Natural killer cell treated with Interleukin-12 subunit alpha and Interleukin-12 subunit beta and Interleukin-15 and Interleukin-18, amount 100 ng/mL, for 72 hours (primary cell): ENCODE data around the gene PHF24. TPM values are rescaled to one million over a fixed set of nuclear protein-coding genes. Genes with fewer than 3 reads are reported as not detected.
A peak's percentile ranks its signal among the peaks of the same experiment; 100 is the strongest.

Source experiments
- ATAC-seq, 2 donors: fragments of 150-1000 bp; cut with Tn5 transposase in 1 of 2; sonication (Bioruptor Pico), chemical (Tn5 transposase) in 1 of 2; 2 replicates each; pipeline ENCODE4 v1.10.0; 2021
- DNase-seq: peaks from one replicate; pipeline ENCODE4 v3.0.0; 2022; ENCODE audit warnings: low spot score
- H3K27ac Mint-ChIP-seq, 2 donors: 1 replicate in 1 of 2; 2 replicates in 1 of 2; pipeline ENCODE4 v1.8.0; 2022; ENCODE audit warnings: mixed read lengths in 2 of 2, mild to moderate bottlenecking in 1 of 2, moderate library complexity in 1 of 2
- H3K27me3 Mint-ChIP-seq, 2 donors: 1 replicate in 1 of 2; 2 replicates in 1 of 2; pipeline ENCODE4 v1.8.0; 2022; ENCODE audit warnings: mixed read lengths in 2 of 2
- H3K36me3 Mint-ChIP-seq: one replicate; pipeline ENCODE4 v1.8.0; 2022; ENCODE audit warnings: mixed read lengths
- H3K4me1 Mint-ChIP-seq, 2 donors: 1 replicate in 1 of 2; 2 replicates in 1 of 2; pipeline ENCODE4 v1.8.0; 2022; ENCODE audit warnings: low read depth in 2 of 2, mixed read lengths in 2 of 2, mild to moderate bottlenecking in 1 of 2
- H3K4me3 Mint-ChIP-seq: one replicate; pipeline ENCODE4 v1.8.0; 2022; ENCODE audit warnings: mixed read lengths
- H3K9me3 Mint-ChIP-seq: 2 replicates; pipeline ENCODE4 v1.8.0; 2022; ENCODE audit warnings: mixed read lengths
- total RNA-seq, 2 donors: library from RNA; stranded (reverse); gene quantifications; one replicate each; pipeline ENCODE4 v1.2.3, GENCODE V29; 2022

Gene PHF24
- total RNA-seq, 2 donors from 2014 or later = not detected

- ATAC-seq = no peak
- Mint-ChIP-seq H3K9me3 (no peaks in the 10 kb centered on the region), H3K4me1 (peaks cover 0 to 3% of the 10 kb centered on the region in 2 donors), H3K27me3 (peaks cover 50 to 68% of the 10 kb centered on the region in 2 donors), H3K27ac (no peak overlapping the region), H3K36me3 (no peaks in the 10 kb centered on the region), H3K4me3 (no peak overlapping the region)
- no peak for DNase-seq
Observed at GRCh38 chr9:34963552-34963951, 5.5 kb downstream of the PHF24 start.

- Mint-ChIP-seq H3K4me3 (no peak overlapping the region), H3K27ac (no peak overlapping the region), H3K27me3 (peaks cover 43 to 64% of the 10 kb centered on the region in 2 donors), H3K36me3 (no peaks in the 10 kb centered on the region), H3K9me3 (no peaks in the 10 kb centered on the region), H3K4me1 (peaks cover 0 to 3% of the 10 kb centered on the region in 2 donors)
- DNase-seq (no peak), ATAC-seq (no peak)
Observed at GRCh38 chr9:34964458-34964857, 6.4 kb downstream of the PHF24 start.

GRCh38 chr9:34971146-34971811, 13.2 kb downstream of the PHF24 start:
- Mint-ChIP-seq H3K27me3 (peaks cover 22 to 43% of the 10 kb centered on the region in 2 donors), H3K27ac (no peak overlapping the region), H3K4me3 (no peak overlapping the region), H3K4me1 (no peaks in the 10 kb centered on the region), H3K9me3 (no peaks in the 10 kb centered on the region), H3K36me3 (no peaks in the 10 kb centered on the region)
- ATAC-seq = no peak
- DNase-seq = no peak

- no peak overlapping the region for H3K27ac Mint-ChIP-seq
- no peaks in the 10 kb centered on the region for H3K4me1 Mint-ChIP-seq
- no peaks in the 10 kb centered on the region for H3K9me3 Mint-ChIP-seq
- peaks cover 15 to 21% of the 10 kb centered on the region in 2 donors for H3K27me3 Mint-ChIP-seq
- H3K36me3 Mint-ChIP-seq = no peaks in the 10 kb centered on the region
- H3K4me3 Mint-ChIP-seq = no peak overlapping the region
- DNase-seq (no peak), ATAC-seq (no peak)
Observed at GRCh38 chr9:34974664-34975063, 16.6 kb downstream of the PHF24 start.

DNA sequence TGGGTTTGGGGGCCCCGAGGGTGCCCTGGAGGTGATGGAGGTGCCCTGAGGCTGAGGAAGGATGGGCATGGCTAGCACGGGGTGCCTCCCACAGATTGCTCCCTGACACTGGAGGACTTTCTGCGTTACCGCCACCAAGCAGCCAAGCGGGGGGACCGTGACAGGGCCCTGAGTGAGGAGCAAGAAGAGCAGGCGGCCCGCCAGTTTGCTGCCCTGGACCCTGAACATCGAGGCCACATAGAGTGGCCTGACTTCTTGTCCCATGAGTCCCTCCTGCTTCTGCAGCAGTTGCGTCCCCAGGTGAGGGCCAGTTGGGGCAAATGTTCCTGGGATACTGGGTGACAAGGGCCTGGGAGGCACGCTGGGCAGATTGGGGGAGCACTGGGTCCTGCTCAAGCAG, 18.4 kb downstream of the PHF24 start:
- Mint-ChIP-seq H3K36me3 (no peaks in the 10 kb centered on the region), H3K27me3 (peaks cover 13 to 17% of the 10 kb centered on the region in 2 donors), H3K27ac (no peak overlapping the region), H3K4me1 (no peaks in the 10 kb centered on the region), H3K9me3 (no peaks in the 10 kb centered on the region), H3K4me3 (no peak overlapping the region)
- DNase-seq (no peak), ATAC-seq (no peak)

DNA sequence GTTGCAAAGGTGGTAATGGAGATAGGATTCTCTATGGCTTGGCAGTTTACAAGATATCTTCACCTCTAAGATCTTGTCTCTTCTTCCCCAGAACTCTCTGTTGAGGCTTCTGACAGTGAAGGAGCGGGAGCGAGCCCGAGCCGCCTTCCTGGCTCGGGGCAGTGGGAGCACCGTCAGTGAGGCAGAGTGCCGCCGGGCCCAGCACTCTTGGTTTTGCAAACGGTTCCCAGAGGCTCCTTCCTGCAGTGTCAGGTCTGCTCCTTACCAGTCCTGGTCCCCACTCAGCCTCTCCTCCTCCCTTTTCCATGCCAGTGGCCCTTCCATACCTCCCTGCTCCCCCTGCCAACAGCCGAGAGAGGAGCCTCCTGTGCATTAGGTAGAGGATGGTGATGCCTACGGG, 18.9 kb downstream of the PHF24 start:
- H3K4me3 Mint-ChIP-seq = no peak overlapping the region
- ATAC-seq (no peak), DNase-seq (no peak)
- peaks cover 13 to 17% of the 10 kb centered on the region in 2 donors for H3K27me3 Mint-ChIP-seq
- H3K9me3 Mint-ChIP-seq = no peaks in the 10 kb centered on the region
- no peaks in the 10 kb centered on the region for H3K4me1 Mint-ChIP-seq
- no peak overlapping the region for H3K27ac Mint-ChIP-seq
- no peaks in the 10 kb centered on the region for H3K36me3 Mint-ChIP-seq

DNA sequence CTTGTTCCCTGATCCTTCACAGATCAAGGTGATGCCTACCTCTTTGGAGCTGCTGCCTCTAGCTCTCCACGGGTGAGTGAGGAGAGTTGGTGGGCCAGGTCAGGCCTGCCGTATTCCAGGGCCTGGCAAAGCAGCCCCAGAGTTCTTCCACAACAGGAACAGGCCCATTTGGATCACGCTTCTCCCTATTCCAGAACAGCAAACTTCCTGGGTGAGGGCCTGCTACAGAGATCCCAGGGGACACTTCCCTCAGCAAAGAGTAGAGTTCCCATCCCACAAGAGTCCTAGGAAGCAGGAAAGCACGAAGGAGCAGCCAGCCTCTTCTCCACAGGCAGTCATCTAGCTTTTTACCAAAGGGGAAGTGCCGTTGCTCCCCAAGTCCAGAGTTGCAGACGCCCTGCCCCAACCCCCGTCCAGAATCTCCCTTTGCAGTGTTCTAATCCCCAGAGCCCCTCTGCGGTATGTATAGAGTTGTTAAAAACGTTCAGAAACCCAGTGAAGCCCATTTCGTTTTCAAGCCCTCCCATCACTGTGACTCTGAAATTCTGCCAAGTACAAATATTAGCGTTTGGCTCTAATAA, 22.2 kb downstream of the PHF24 start:
- Mint-ChIP-seq H3K36me3 (no peaks in the 10 kb centered on the region), H3K9me3 (no peaks in the 10 kb centered on the region), H3K27ac (no peak overlapping the region), H3K4me1 (peaks cover 4 to 7% of the 10 kb centered on the region in 2 donors), H3K27me3 (peaks cover 2 to 7% of the 10 kb centered on the region in 2 donors), H3K4me3 (no peak overlapping the region)
- ATAC-seq (no peak), DNase-seq (no peak)

- ATAC-seq = no peak
- no peaks in the 10 kb centered on the region for H3K36me3 Mint-ChIP-seq
- no peaks in the 10 kb centered on the region for H3K9me3 Mint-ChIP-seq
- peaks cover 0 to 9% of the 10 kb centered on the region in 2 donors for H3K27me3 Mint-ChIP-seq
- H3K27ac Mint-ChIP-seq = no peak overlapping the region
- DNase-seq = no peak
- H3K4me1 Mint-ChIP-seq = peaks cover 12 to 16% of the 10 kb centered on the region in 2 donors
- no peak overlapping the region for H3K4me3 Mint-ChIP-seq
Observed at GRCh38 chr9:34982361-34982760, 24.3 kb downstream of the PHF24 start.

GRCh38 chr9:34983209-34983608, 25.1 kb downstream of the PHF24 start:
- Mint-ChIP-seq H3K4me3 (no peak overlapping the region), H3K36me3 (no peaks in the 10 kb centered on the region), H3K27ac (no peak overlapping the region), H3K9me3 (no peaks in the 10 kb centered on the region), H3K27me3 (peaks cover 0 to 7% of the 10 kb centered on the region in 2 donors), H3K4me1 (peaks cover 12 to 20% of the 10 kb centered on the region in 2 donors)
- ATAC-seq = no peak
- DNase-seq = no peak

GRCh38 chr9:34984049-34984448, 26.0 kb downstream of the PHF24 start:
- no peak overlapping the region for H3K27ac Mint-ChIP-seq
- H3K4me3 Mint-ChIP-seq = no peak overlapping the region
- peaks cover 20 to 25% of the 10 kb centered on the region in 2 donors for H3K4me1 Mint-ChIP-seq

DNA sequence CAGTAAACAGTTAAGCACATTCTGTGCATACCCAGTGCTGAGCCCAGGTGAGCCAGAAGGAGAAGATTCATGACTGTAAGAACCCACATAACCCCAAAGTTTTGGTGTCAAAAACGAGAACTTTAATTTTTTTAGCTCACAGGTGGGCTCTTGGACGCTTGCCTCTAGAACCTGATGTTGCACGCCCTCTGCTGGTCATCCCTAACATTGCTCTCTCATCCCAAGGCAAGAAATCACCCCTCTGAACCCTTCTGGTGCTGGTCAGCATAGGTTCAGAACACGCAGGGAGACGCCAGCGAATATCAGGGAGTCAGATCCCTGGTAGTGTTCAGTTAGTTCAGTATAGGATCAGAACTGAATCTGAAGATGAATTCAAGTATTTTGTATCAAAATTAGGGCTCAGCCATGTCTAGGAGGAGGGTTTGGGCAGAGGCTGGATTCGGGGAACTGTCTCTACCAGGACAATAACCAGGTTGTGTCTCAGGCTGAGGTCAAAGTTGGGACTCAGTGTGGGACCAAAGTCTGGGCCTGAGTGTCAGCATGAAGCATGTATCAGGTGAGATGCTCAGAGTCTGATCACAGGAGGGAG, 27.3 kb downstream of the PHF24 start:
- ATAC-seq (no peak), DNase-seq (no peak)
- H3K4me3 Mint-ChIP-seq = no peak overlapping the region
- no peak overlapping the region for H3K27ac Mint-ChIP-seq
- H3K9me3 Mint-ChIP-seq = no peaks in the 10 kb centered on the region
- peaks cover 0 to 7% of the 10 kb centered on the region in 2 donors for H3K27me3 Mint-ChIP-seq
- H3K4me1 Mint-ChIP-seq = peaks cover 27 to 34% of the 10 kb centered on the region in 2 donors
- H3K36me3 Mint-ChIP-seq = no peaks in the 10 kb centered on the region

More at GRCh38 chr9:34984049-34984448, 26.0 kb downstream of the PHF24 start:
- Mint-ChIP-seq H3K27me3 (peaks cover 0 to 7% of the 10 kb centered on the region in 2 donors), H3K9me3 (no peaks in the 10 kb centered on the region), H3K36me3 (no peaks in the 10 kb centered on the region)
- ATAC-seq (no peak), DNase-seq (no peak)

DNA sequence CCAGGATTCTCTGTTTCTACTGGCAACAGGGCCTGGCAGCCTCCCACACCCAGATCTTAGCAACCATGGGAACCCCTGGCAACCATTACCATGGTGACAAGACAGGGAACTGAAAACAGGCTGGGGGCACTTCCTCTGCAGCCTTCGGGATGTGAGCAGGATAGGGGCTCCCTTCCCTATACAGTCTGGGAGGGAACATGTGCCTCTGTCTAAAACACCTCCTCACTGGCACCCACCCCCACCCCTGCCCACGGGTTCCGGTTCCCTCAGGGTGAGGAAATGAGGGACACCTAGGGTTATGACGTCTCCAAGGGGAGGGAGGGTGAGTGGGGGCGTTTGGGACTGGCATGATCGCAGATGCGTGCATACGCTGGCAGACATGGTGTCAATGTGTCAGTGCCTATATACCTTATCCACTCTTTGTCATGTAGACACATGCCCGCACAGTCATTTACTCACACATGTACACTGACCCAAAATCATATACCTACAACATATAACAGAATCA, 28.5 kb downstream of the PHF24 start:
- Mint-ChIP-seq H3K36me3 (no peaks in the 10 kb centered on the region), H3K9me3 (no peaks in the 10 kb centered on the region), H3K4me3 (peak overlapping the region; percentile 10), H3K27ac (peak overlapping the region in 1 of 2 donors; percentile 19), H3K27me3 (peaks cover 0 to 12% of the 10 kb centered on the region in 2 donors), H3K4me1 (peaks cover 36 to 39% of the 10 kb centered on the region in 2 donors)
- ATAC-seq = no peak
- no peak for DNase-seq

- Mint-ChIP-seq H3K4me1 (peaks cover 36 to 42% of the 10 kb centered on the region in 2 donors), H3K36me3 (no peaks in the 10 kb centered on the region), H3K27ac (peak overlapping the region in 1 of 2 donors; percentile 19), H3K27me3 (peaks cover 0 to 12% of the 10 kb centered on the region in 2 donors), H3K4me3 (peak overlapping the region; percentile 10), H3K9me3 (no peaks in the 10 kb centered on the region)
- ATAC-seq (no peak), DNase-seq (no peak)
Observed at GRCh38 chr9:34987160-34987901, 29.2 kb downstream of the PHF24 start.
